Measurements from ENCODE around the gene NRXN3. TPM values are rescaled to one million over a fixed set of nuclear protein-coding genes. Genes with fewer than 3 reads are reported as not detected.

NRXN3 gene
- total RNA-seq, 1 experiment from 2014 or later: not detected

DNA sequence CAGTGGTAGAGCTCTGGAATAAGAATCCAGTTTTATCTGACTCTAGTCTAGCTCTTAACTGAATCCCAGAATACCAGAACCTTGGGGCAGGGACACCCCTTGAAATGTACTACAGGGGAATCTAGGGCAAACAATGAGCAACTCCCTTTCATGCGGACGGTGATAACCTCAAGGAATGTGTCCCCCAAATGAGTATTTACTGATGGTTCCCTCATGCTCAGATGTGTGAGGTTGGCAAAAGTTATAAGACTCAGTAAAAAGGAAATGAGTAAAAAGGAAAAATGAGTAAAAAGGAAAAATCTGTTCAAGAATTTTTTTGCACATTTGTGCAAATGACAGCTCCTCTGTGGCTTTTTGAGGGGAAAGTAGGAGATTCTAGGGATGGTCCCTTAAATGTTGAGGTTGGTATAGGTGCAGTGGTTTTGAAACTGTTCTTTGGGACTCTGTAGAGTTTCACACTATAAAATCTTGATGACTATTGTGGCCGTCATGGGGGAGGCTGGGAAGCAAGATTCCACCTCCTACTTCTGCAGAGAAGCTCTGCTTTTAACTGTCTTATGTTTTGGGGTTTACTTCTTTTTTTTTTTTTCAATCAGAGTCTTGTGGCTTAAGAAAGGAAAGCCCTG is 58.6 kb downstream of the NRXN3 start:
- Histone ChIP-seq H3K4me1 (ENCODE audit: control insufficient read depth, insufficient read depth, low read length) (no peaks in the 10 kb centered on the region), H3K4me3 (ENCODE audit: low read depth in 2 of 2, low read length in 2 of 2) (no peak overlapping the region), H3K27ac (ENCODE audit: low read length) (no peak overlapping the region), H3K9me3 (ENCODE audit: control insufficient read depth, insufficient read depth, low read depth, low read length) (no peaks in the 10 kb centered on the region), H3K27me3 (ENCODE audit: control insufficient read depth, insufficient read depth, low read length) (no peaks in the 10 kb centered on the region; the same call in 1 of the 2 replicates), H3K36me3 (ENCODE audit: control insufficient read depth, insufficient read depth, low read length) (no peaks in the 10 kb centered on the region)
- ChIA-PET CTCF (no interaction called here), POLR2A (no interaction called here)
- no peak for DNase-seq (ENCODE audit: low read depth, low spot score)
- in situ Hi-C loops (cut with HindIII; ENCODE audit: low pct_unique_long_range_greater_than_20kb, low sequenced_read_pairs) (no loop called here), intact Hi-C loops (cut with micrococcal nuclease; ENCODE audit: unreplicated experiment) (no loop called here)
- no peak for TF ChIP-seq TCF7L2 (IDR thresholded peaks at IDR 0.05; ENCODE audit: low read depth, low read length)
- BruUV-seq (replicated peaks): no TSS peak
- ATAC-seq: no peak

DNA sequence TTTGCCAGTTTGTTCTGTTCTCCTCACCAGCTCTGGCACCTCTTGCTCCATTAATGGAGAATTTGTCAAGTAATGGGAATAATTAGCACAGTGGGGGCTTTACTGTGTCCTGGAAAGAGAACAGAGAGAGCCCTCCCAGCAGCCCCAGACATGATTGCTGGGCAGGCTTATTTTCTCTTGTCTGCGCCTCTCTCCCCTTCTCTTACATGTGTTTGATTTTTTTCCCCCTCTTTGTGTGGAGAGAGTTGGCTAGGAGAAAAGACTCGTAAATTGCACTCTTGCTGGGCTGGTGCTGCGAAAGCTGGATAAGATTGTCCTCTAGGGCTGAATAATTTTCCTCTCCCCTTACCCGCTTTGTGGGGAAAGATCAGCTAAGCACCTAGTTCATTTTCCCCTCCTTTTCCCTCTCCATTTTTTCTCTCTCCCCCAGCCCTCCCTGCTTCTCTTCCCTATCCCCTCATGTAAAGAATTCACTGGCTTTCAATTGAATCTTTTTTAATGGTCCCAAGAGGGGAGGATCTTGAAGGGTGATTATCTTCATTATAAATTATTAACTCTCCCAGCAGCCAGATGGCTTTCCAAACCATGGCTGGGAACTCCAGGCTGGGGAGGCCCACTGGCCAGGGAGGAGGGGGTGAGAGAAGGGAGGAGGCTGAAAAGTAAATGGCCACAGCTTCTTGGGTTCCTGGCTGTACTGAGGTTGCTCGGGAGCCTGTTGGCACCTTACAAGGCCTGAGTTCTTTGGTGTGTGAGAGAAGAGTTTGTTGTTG is 62.2 kb downstream of the NRXN3 start:
- Histone ChIP-seq H3K9me3 (ENCODE audit: control insufficient read depth, insufficient read depth, low read depth, low read length) (no peaks in the 10 kb centered on the region), H3K36me3 (ENCODE audit: control insufficient read depth, insufficient read depth, low read length) (no peaks in the 10 kb centered on the region), H3K4me1 (ENCODE audit: control insufficient read depth, insufficient read depth, low read length) (no peaks in the 10 kb centered on the region), H3K27me3 (ENCODE audit: control insufficient read depth, insufficient read depth, low read length) (no peaks in the 10 kb centered on the region; the same call in 1 of the 2 replicates), H3K27ac (ENCODE audit: low read length) (no peak overlapping the region), H3K4me3 (ENCODE audit: low read depth in 2 of 2, low read length in 2 of 2) (no peak overlapping the region)
- intact Hi-C loops (cut with micrococcal nuclease; ENCODE audit: unreplicated experiment): no loop called here
- no TSS peak for BruUV-seq (replicated peaks)
- TF ChIP-seq SIN3A (IDR thresholded peaks at IDR 0.05; ENCODE audit: borderline replicate concordance, insufficient read depth, low read depth, low read length) (no peak), TCF7L2 (IDR thresholded peaks at IDR 0.05; ENCODE audit: low read depth, low read length) (no peak), POLR2AphosphoS5 (IDR thresholded peaks at IDR 0.05; ENCODE audit: low read depth, low read length) (no peak)
- TF ChIP-seq, protein P1, sequence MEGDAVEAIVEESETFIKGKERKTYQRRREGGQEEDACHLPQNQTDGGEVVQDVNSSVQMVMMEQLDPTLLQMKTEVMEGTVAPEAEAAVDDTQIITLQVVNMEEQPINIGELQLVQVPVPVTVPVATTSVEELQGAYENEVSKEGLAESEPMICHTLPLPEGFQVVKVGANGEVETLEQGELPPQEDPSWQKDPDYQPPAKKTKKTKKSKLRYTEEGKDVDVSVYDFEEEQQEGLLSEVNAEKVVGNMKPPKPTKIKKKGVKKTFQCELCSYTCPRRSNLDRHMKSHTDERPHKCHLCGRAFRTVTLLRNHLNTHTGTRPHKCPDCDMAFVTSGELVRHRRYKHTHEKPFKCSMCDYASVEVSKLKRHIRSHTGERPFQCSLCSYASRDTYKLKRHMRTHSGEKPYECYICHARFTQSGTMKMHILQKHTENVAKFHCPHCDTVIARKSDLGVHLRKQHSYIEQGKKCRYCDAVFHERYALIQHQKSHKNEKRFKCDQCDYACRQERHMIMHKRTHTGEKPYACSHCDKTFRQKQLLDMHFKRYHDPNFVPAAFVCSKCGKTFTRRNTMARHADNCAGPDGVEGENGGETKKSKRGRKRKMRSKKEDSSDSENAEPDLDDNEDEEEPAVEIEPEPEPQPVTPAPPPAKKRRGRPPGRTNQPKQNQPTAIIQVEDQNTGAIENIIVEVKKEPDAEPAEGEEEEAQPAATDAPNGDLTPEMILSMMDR (IDR thresholded peaks at IDR 0.05): no peak
- TF ChIP-seq, protein P2, sequence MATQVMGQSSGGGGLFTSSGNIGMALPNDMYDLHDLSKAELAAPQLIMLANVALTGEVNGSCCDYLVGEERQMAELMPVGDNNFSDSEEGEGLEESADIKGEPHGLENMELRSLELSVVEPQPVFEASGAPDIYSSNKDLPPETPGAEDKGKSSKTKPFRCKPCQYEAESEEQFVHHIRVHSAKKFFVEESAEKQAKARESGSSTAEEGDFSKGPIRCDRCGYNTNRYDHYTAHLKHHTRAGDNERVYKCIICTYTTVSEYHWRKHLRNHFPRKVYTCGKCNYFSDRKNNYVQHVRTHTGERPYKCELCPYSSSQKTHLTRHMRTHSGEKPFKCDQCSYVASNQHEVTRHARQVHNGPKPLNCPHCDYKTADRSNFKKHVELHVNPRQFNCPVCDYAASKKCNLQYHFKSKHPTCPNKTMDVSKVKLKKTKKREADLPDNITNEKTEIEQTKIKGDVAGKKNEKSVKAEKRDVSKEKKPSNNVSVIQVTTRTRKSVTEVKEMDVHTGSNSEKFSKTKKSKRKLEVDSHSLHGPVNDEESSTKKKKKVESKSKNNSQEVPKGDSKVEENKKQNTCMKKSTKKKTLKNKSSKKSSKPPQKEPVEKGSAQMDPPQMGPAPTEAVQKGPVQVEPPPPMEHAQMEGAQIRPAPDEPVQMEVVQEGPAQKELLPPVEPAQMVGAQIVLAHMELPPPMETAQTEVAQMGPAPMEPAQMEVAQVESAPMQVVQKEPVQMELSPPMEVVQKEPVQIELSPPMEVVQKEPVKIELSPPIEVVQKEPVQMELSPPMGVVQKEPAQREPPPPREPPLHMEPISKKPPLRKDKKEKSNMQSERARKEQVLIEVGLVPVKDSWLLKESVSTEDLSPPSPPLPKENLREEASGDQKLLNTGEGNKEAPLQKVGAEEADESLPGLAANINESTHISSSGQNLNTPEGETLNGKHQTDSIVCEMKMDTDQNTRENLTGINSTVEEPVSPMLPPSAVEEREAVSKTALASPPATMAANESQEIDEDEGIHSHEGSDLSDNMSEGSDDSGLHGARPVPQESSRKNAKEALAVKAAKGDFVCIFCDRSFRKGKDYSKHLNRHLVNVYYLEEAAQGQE (IDR thresholded peaks at IDR 0.05; ENCODE audit: insufficient read depth in 1 of 2, low read depth in 2 of 2, low read length in 1 of 2): no peak
- no peak for DNase-seq (ENCODE audit: low read depth, low spot score)
- in situ Hi-C loops (cut with HindIII; ENCODE audit: low pct_unique_long_range_greater_than_20kb, low sequenced_read_pairs): no loop called here
- POLR2A ChIA-PET: no interaction called here
- CTCF ChIA-PET: no interaction called here
- no peak for ATAC-seq

DNA sequence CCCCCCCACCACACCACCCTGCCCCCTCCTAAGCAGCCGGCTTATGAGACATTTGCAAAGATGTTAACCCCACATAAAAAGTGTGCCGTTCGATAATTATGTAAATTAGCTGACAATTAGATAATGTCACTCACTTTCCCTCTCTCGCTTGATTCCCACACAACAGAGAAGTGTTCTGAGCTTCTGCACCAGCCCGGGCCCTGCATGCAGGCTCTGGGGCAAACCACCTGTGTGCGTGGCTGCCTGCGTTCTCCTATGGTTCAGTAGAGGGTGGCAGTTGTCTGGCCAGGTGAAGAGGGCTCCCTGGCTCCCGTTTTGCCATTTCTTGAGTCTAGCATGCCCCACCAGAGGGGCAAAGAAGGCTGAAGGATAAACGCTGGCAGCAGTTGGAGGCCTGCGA is 68.0 kb downstream of the NRXN3 start:
- no peak for TF ChIP-seq POLR2AphosphoS5 (IDR thresholded peaks at IDR 0.05; ENCODE audit: low read depth, low read length)
- TF ChIP-seq, protein P2 (IDR thresholded peaks at IDR 0.05; ENCODE audit: insufficient read depth in 1 of 2, low read depth in 2 of 2, low read length in 1 of 2): no peak
- TF ChIP-seq SIN3A (IDR thresholded peaks at IDR 0.05; ENCODE audit: borderline replicate concordance, insufficient read depth, low read depth, low read length): no peak
- TF ChIP-seq TCF7L2 (IDR thresholded peaks at IDR 0.05; ENCODE audit: low read depth, low read length): no peak
- TF ChIP-seq, protein P1 (IDR thresholded peaks at IDR 0.05): no peak
- BruUV-seq (replicated peaks): no TSS peak
- ChIA-PET POLR2A (no interaction called here), CTCF (no interaction called here)
- no peaks in the 10 kb centered on the region for H3K9me3 ChIP-seq (ENCODE audit: control insufficient read depth, insufficient read depth, low read depth, low read length)
- in situ Hi-C loops (cut with HindIII; ENCODE audit: low pct_unique_long_range_greater_than_20kb, low sequenced_read_pairs) (no loop called here), intact Hi-C loops (cut with micrococcal nuclease; ENCODE audit: unreplicated experiment) (no loop called here)
- no peak overlapping the region for H3K27ac ChIP-seq (ENCODE audit: low read length)
- H3K4me1 ChIP-seq (ENCODE audit: control insufficient read depth, insufficient read depth, low read length): no peaks in the 10 kb centered on the region
- H3K4me3 ChIP-seq (ENCODE audit: low read depth in 2 of 2, low read length in 2 of 2): no peak overlapping the region
- no peak for ATAC-seq
- no peaks in the 10 kb centered on the region; the same call in 1 of the 2 replicates for H3K27me3 ChIP-seq (ENCODE audit: control insufficient read depth, insufficient read depth, low read length)
- no peak for DNase-seq (ENCODE audit: low read depth, low spot score)
- H3K36me3 ChIP-seq (ENCODE audit: control insufficient read depth, insufficient read depth, low read length): no peaks in the 10 kb centered on the region

Measured in Panc1 (cell line).